Measurements from ENCODE around the gene TRAM2. TPM values are rescaled to one million over a fixed set of nuclear protein-coding genes. Genes with fewer than 3 reads are reported as not detected.

Gene TRAM2
- total RNA-seq, 1 donor from 2014 or later, result 22.1 TPM

- H3K4me3 Mint-ChIP-seq, result no peak overlapping the region
- peaks cover 18% of the 10 kb centered on the region for H3K36me3 Mint-ChIP-seq
- peaks cover 4% of the 10 kb centered on the region for H3K9me3 Mint-ChIP-seq
- H3K4me1 Mint-ChIP-seq, result no peaks in the 10 kb centered on the region
- H3K27me3 Mint-ChIP-seq (ENCODE audit: low read depth), result no peaks in the 10 kb centered on the region
- H3K27ac Mint-ChIP-seq, result no peak overlapping the region
- no peak for TF ChIP-seq CTCF (IDR thresholded peaks at IDR 0.05; ENCODE audit: unreplicated experiment)
- DNase-seq (ENCODE audit: low spot score in 2 of 2, unreplicated experiment in 2 of 2), result no peak
Observed at GRCh38 chr6:52494298-52495072, 82.4 kb downstream of the TRAM2 start.

- DNase-seq (ENCODE audit: low spot score in 2 of 2, unreplicated experiment in 2 of 2), result no peak
Observed at GRCh38 chr6:52493669-52494068, 83.2 kb downstream of the TRAM2 start.

GRCh38 chr6:52491203-52492069, 85.4 kb downstream of the TRAM2 start:
- H3K27ac Mint-ChIP-seq, result no peak overlapping the region
- peaks cover 21% of the 10 kb centered on the region for H3K36me3 Mint-ChIP-seq
- no peaks in the 10 kb centered on the region for H3K27me3 Mint-ChIP-seq (ENCODE audit: low read depth)
- H3K9me3 Mint-ChIP-seq, result peaks cover 4% of the 10 kb centered on the region
- TF ChIP-seq CTCF (IDR thresholded peaks at IDR 0.05; ENCODE audit: unreplicated experiment), result no peak
- no peak for DNase-seq (ENCODE audit: low spot score in 2 of 2, unreplicated experiment in 2 of 2)
- no peaks in the 10 kb centered on the region for H3K4me1 Mint-ChIP-seq
- H3K4me3 Mint-ChIP-seq, result no peak overlapping the region

More at GRCh38 chr6:52493669-52494068, 83.2 kb downstream of the TRAM2 start:
- Mint-ChIP-seq H3K27me3 (ENCODE audit: low read depth) (no peaks in the 10 kb centered on the region), H3K9me3 (peaks cover 4% of the 10 kb centered on the region), H3K4me1 (no peaks in the 10 kb centered on the region), H3K36me3 (peaks cover 18% of the 10 kb centered on the region), H3K4me3 (no peak overlapping the region), H3K27ac (no peak overlapping the region)
- TF ChIP-seq CTCF (IDR thresholded peaks at IDR 0.05; ENCODE audit: unreplicated experiment), result no peak

GRCh38 chr6:52489881-52490280, 87.0 kb downstream of the TRAM2 start:
- no peak for DNase-seq (ENCODE audit: low spot score in 2 of 2, unreplicated experiment in 2 of 2)
- no peaks in the 10 kb centered on the region for H3K4me1 Mint-ChIP-seq
- TF ChIP-seq CTCF (IDR thresholded peaks at IDR 0.05; ENCODE audit: unreplicated experiment), result no peak
- H3K27ac Mint-ChIP-seq, result no peak overlapping the region
- no peaks in the 10 kb centered on the region for H3K9me3 Mint-ChIP-seq
- no peak overlapping the region for H3K4me3 Mint-ChIP-seq
- H3K36me3 Mint-ChIP-seq, result peaks cover 18% of the 10 kb centered on the region
- H3K27me3 Mint-ChIP-seq (ENCODE audit: low read depth), result no peaks in the 10 kb centered on the region

GRCh38 chr6:52483671-52484003, 93.2 kb downstream of the TRAM2 start:
- Mint-ChIP-seq H3K4me1 (no peaks in the 10 kb centered on the region), H3K9me3 (peaks cover 3% of the 10 kb centered on the region), H3K27ac (no peak overlapping the region), H3K4me3 (no peak overlapping the region), H3K27me3 (ENCODE audit: low read depth) (no peaks in the 10 kb centered on the region), H3K36me3 (peaks cover 8% of the 10 kb centered on the region)
- TF ChIP-seq CTCF (IDR thresholded peaks at IDR 0.05; ENCODE audit: unreplicated experiment), result no peak
- DNase-seq (ENCODE audit: low spot score in 2 of 2, unreplicated experiment in 2 of 2), result no peak

Data from mesothelial cell of epicardium (in vitro differentiated cells).